ENCODE data around the gene FOXP4. TPM values are rescaled to one million over a fixed set of nuclear protein-coding genes. Genes with fewer than 3 reads are reported as not detected.

The FOXP4 gene
- total and polyA plus RNA-seq, 4 donors = 2.5 to 16.0 (median 4.3) TPM

GRCh38 chr6:41594326-41594725 is 48.1 kb downstream of the FOXP4 start:
- H3K36me3 ChIP-seq (ENCODE audit: control insufficient read depth in 4 of 4, insufficient read depth in 3 of 4, low read depth in 1 of 4, low read length in 3 of 4) = peaks cover 9 to 34% (median 14%) of the 10 kb centered on the region in 4 donors
- 97% methylated on average over 5 of the region's 5 CpGs for WGBS
- no peaks in the 10 kb centered on the region for H3K4me1 ChIP-seq (ENCODE audit: control insufficient read depth in 4 of 4, insufficient read depth in 4 of 4, low read length in 3 of 4)
- no peak overlapping the region for H3K4me3 ChIP-seq (ENCODE audit: low read depth in 1 of 3, low read length in 3 of 3)
- TF ChIP-seq FOXA2 (IDR thresholded peaks at IDR 0.05) (no peak), HNF4G (IDR thresholded peaks at IDR 0.05) (no peak), JUND (IDR thresholded peaks at IDR 0.05) (no peak), CTCF (IDR thresholded peaks at IDR 0.05; ENCODE audit: low read depth, low read length, missing input control) (no peak), NR2F2 (IDR thresholded peaks at IDR 0.05) (no peak), EGR1 (IDR thresholded peaks at IDR 0.05; ENCODE audit: low read depth in 2 of 2) (no peak), ZBTB33 (IDR thresholded peaks at IDR 0.05) (no peak), REST (IDR thresholded peaks at IDR 0.05) (no peak), SP1 (IDR thresholded peaks at IDR 0.05) (no peak), GABPA (IDR thresholded peaks at IDR 0.05 in 1 of 2, conservative IDR thresholded peaks at IDR 0.05 in 1 of 2) (no peak), RXRA (IDR thresholded peaks at IDR 0.05) (no peak), TAF1 (conservative IDR thresholded peaks at IDR 0.05) (no peak)
- H3K9me3 ChIP-seq (ENCODE audit: control insufficient read depth in 4 of 4, low read length in 3 of 4) = no peaks in the 10 kb centered on the region
- no peak overlapping the region for H3K27ac ChIP-seq (ENCODE audit: low read depth in 1 of 2, low read length in 2 of 2)
- DNase-seq (ENCODE audit: low spot score) = no peak
- no peaks in the 10 kb centered on the region for H3K27me3 ChIP-seq (ENCODE audit: control insufficient read depth in 4 of 4, insufficient read depth in 4 of 4, low read length in 3 of 4)
- no peak overlapping the region for H3K9ac ChIP-seq (ENCODE audit: low read depth in 1 of 2, low read length in 2 of 2)

- TF ChIP-seq RXRA (IDR thresholded peaks at IDR 0.05) (no peak), SP1 (IDR thresholded peaks at IDR 0.05) (no peak), ATF3 (IDR thresholded peaks at IDR 0.05) (no peak), FOXA1 (IDR thresholded peaks at IDR 0.05) (no peak), CTCF (IDR thresholded peaks at IDR 0.05; ENCODE audit: low read depth, low read length, missing input control) (no peak), TAF1 (conservative IDR thresholded peaks at IDR 0.05) (no peak), ZBTB33 (IDR thresholded peaks at IDR 0.05) (no peak), GABPA (IDR thresholded peaks at IDR 0.05 in 1 of 2, conservative IDR thresholded peaks at IDR 0.05 in 1 of 2) (no peak)
- H3K36me3 ChIP-seq (ENCODE audit: control insufficient read depth in 4 of 4, insufficient read depth in 3 of 4, low read depth in 1 of 4, low read length in 3 of 4) = peaks cover 10 to 34% (median 14%) of the 10 kb centered on the region in 4 donors
Observed at GRCh38 chr6:41594766-41595165, 48.6 kb downstream of the FOXP4 start.

More at GRCh38 chr6:41594766-41595165, 48.6 kb downstream of the FOXP4 start:
- Histone ChIP-seq H3K9me3 (ENCODE audit: control insufficient read depth in 4 of 4, low read length in 3 of 4) (no peaks in the 10 kb centered on the region), H3K4me3 (ENCODE audit: low read depth in 1 of 3, low read length in 3 of 3) (no peak overlapping the region), H3K4me1 (ENCODE audit: control insufficient read depth in 4 of 4, insufficient read depth in 4 of 4, low read length in 3 of 4) (no peaks in the 10 kb centered on the region), H3K27me3 (ENCODE audit: control insufficient read depth in 4 of 4, insufficient read depth in 4 of 4, low read length in 3 of 4) (no peaks in the 10 kb centered on the region), H3K9ac (ENCODE audit: low read depth in 1 of 2, low read length in 2 of 2) (no peak overlapping the region), H3K27ac (ENCODE audit: low read depth in 1 of 2, low read length in 2 of 2) (no peak overlapping the region)
- DNase-seq (ENCODE audit: low spot score) = no peak
- WGBS = 96% methylated on average over 15 of the region's 15 CpGs

Data from liver (tissue), 9 donors.